Activated CD4-positive, alpha-beta T cell treated with anti-CD3 and anti-CD28 coated beads, Interleukin-2, amount 10 ng/mL, durations not matched to agents 7 days and 5 days (primary cell): ENCODE data around the gene CANT1. TPM values are rescaled to one million over a fixed set of nuclear protein-coding genes. Genes with fewer than 3 reads are reported as not detected.

Experiments
- CTCF ChIA-PET: fragments of 350-600 bp; sonication (Branson Sonifier 250); formaldehyde crosslinking; loops from one replicate; lab custom pipeline; 2021; ENCODE audit warnings: antibody characterized with exemption; lab: Charles Lee
- POLR2A ChIA-PET: fragments of 350-600 bp; sonication (Branson Sonifier 250); formaldehyde crosslinking; loops from one replicate; lab custom pipeline; 2021; ENCODE audit warnings: antibody characterized with exemption; lab: Charles Lee
- DNase-seq: peaks from one replicate; pipeline ENCODE4 v3.0.0-alpha.2; 2020
- H3K27ac Mint-ChIP-seq: one replicate; pipeline ENCODE4 v1.8.0; 2021; ENCODE audit warnings: mild to moderate bottlenecking, moderate library complexity, mixed read lengths
- H3K27me3 Mint-ChIP-seq: one replicate; pipeline ENCODE4 v1.8.0; 2021; ENCODE audit warnings: mixed read lengths
- H3K36me3 Mint-ChIP-seq: one replicate; pipeline ENCODE4 v1.8.0; 2021; ENCODE audit warnings: low read depth, mixed read lengths
- H3K4me1 Mint-ChIP-seq: one replicate; pipeline ENCODE4 v1.8.0; 2021; ENCODE audit warnings: mixed read lengths
- H3K4me3 Mint-ChIP-seq: one replicate; pipeline ENCODE4 v1.8.0; 2021; ENCODE audit warnings: mild to moderate bottlenecking, moderate library complexity, mixed read lengths
- H3K9me3 Mint-ChIP-seq: one replicate; pipeline ENCODE4 v1.8.0; 2021; ENCODE audit warnings: mixed read lengths
- total RNA-seq, 2 experiments: library from RNA; stranded (reverse); gene quantifications; one replicate each; pipeline ENCODE4 v1.2.3, GENCODE V29; 2021

Gene CANT1
- total RNA-seq, 2 experiments from 2014 or later: 68.1 to 71.5 TPM

DNA sequence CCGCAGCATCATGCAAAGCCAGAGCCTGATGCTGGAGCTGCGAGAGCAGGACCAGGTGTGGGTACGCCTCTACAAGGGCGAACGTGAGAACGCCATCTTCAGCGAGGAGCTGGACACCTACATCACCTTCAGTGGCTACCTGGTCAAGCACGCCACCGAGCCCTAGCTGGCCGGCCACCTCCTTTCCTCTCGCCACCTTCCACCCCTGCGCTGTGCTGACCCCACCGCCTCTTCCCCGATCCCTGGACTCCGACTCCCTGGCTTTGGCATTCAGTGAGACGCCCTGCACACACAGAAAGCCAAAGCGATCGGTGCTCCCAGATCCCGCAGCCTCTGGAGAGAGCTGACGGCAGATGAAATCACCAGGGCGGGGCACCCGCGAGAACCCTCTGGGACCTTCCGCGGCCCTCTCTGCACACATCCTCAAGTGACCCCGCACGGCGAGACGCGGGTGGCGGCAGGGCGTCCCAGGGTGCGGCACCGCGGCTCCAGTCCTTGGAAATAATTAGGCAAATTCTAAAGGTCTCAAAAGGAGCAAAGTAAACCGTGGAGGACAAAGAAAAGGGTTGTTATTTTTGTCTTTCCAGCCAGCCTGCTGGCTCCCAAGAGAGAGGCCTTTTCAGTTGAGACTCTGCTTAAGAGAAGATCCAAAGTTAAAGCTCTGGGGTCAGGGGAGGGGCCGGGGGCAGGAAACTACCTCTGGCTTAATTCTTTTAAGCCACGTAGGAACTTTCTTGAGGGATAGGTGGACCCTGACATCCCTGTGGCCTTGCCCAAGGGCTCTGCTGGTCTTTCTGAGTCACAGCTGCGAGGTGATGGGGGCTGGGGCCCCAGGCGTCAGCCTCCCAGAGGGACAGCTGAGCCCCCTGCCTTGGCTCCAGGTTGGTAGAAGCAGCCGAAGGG, 38.6 kb upstream of the CANT1 start:
- POLR2A ChIA-PET: no interaction called here
- no peak for DNase-seq
- Mint-ChIP-seq H3K9me3 (peaks cover 2% of the 10 kb centered on the region), H3K4me3 (no peak overlapping the region), H3K4me1 (no peaks in the 10 kb centered on the region), H3K27me3 (peaks cover 5% of the 10 kb centered on the region), H3K27ac (no peak overlapping the region), H3K36me3 (no peaks in the 10 kb centered on the region)
- CTCF ChIA-PET: no interaction called here

DNA sequence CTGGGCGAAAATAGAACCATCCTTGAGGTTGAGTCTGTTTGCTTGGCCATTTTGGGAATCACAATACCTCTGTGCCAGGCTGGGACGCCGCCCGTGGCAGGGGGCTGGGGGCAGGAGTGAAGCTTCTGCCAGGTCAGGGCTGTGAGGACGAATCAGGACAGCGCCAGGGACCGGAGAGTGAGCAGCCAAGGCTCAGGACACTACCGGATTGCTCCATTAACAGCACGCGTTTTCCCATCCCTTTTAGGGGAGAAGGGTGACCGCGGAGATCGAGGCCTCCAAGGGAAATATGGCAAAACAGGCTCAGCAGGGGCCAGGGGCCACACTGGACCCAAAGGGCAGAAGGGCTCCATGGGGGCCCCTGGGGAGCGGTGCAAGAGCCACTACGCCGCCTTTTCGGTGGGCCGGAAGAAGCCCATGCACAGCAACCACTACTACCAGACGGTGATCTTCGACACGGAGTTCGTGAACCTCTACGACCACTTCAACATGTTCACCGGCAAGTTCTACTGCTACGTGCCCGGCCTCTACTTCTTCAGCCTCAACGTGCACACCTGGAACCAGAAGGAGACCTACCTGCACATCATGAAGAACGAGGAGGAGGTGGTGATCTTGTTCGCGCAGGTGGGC, 37.8 kb upstream of the CANT1 start:
- Mint-ChIP-seq H3K36me3 (no peaks in the 10 kb centered on the region), H3K27me3 (peaks cover 2% of the 10 kb centered on the region), H3K4me3 (no peak overlapping the region), H3K4me1 (no peaks in the 10 kb centered on the region), H3K9me3 (peaks cover 7% of the 10 kb centered on the region), H3K27ac (no peak overlapping the region)
- no peak for DNase-seq
- ChIA-PET CTCF (no interaction called here), POLR2A (no interaction called here)

DNA sequence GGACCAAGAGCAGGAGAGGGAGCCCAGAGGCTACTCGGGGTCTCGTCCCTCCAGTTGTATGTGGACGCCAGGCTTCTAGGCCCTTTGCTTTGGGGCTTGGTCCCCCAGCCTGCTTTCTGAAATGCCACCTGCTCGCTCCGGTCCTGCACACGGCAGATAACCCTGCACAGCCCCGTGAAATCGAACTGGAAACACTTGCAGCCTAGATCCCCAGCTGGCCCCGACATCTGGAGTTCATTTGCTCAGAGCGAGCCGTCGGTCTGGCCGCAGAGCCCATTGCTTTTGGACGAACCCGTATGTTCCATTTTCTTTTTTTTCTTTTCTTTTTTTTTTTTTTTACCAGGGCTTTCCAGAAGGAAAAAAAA, 37.3 kb upstream of the CANT1 start:
- Mint-ChIP-seq H3K9me3 (peaks cover 7% of the 10 kb centered on the region), H3K4me3 (no peak overlapping the region), H3K36me3 (no peaks in the 10 kb centered on the region), H3K27ac (no peak overlapping the region), H3K4me1 (no peaks in the 10 kb centered on the region), H3K27me3 (no peaks in the 10 kb centered on the region)
- ChIA-PET POLR2A (no interaction called here), CTCF (interaction anchor here (1.4 kb wide), 1 partner anchor 36 kb away, joined by 3 read pairs; no protein-coding TSS in a partner anchor)
- no peak for DNase-seq

- ChIA-PET POLR2A (no interaction called here), CTCF (interaction anchor here (1.0 to 2.1 kb wide), 6 partner anchors 10 to 354 kb away, joined by 3 to 8 read pairs (median 4); no protein-coding TSS in a partner anchor)
- no peak overlapping the region for H3K27ac Mint-ChIP-seq
- no peaks in the 10 kb centered on the region for H3K27me3 Mint-ChIP-seq
- H3K4me3 Mint-ChIP-seq: no peak overlapping the region
- peaks cover 7% of the 10 kb centered on the region for H3K9me3 Mint-ChIP-seq
- no peaks in the 10 kb centered on the region for H3K4me1 Mint-ChIP-seq
- no peak for DNase-seq
- no peaks in the 10 kb centered on the region for H3K36me3 Mint-ChIP-seq
Measured at GRCh38 chr17:79046197-79046915, 36.8 kb upstream of the CANT1 start.

DNA sequence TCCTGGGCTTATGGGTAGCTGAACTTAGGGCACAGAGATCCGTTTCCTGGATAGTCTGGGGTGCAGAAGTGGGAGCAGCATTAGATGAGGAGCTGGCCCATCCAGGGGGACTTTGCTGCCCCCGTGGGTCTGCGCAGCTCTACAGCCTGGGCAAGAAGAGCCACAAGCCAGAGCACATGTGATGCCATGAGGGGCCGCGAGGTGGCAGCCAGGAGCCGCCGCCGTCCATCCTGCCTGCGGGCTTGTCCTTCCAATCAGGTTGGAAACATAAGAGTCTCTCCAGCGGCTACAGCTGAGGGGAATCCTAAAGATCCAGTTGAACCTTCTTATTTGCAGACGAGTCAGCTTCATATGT, 36.3 kb upstream of the CANT1 start:
- H3K27me3 Mint-ChIP-seq: no peaks in the 10 kb centered on the region
- no peak overlapping the region for H3K4me3 Mint-ChIP-seq
- no peak overlapping the region for H3K27ac Mint-ChIP-seq
- peak; percentile 65 for DNase-seq
- peaks cover 7% of the 10 kb centered on the region for H3K9me3 Mint-ChIP-seq
- CTCF ChIA-PET: interaction anchor here (0.9 to 2.1 kb wide), 8 partner anchors 11 to 355 kb away, joined by 3 to 8 read pairs (median 4); no protein-coding TSS in a partner anchor
- POLR2A ChIA-PET: no interaction called here
- no peaks in the 10 kb centered on the region for H3K36me3 Mint-ChIP-seq
- H3K4me1 Mint-ChIP-seq: no peaks in the 10 kb centered on the region

DNA sequence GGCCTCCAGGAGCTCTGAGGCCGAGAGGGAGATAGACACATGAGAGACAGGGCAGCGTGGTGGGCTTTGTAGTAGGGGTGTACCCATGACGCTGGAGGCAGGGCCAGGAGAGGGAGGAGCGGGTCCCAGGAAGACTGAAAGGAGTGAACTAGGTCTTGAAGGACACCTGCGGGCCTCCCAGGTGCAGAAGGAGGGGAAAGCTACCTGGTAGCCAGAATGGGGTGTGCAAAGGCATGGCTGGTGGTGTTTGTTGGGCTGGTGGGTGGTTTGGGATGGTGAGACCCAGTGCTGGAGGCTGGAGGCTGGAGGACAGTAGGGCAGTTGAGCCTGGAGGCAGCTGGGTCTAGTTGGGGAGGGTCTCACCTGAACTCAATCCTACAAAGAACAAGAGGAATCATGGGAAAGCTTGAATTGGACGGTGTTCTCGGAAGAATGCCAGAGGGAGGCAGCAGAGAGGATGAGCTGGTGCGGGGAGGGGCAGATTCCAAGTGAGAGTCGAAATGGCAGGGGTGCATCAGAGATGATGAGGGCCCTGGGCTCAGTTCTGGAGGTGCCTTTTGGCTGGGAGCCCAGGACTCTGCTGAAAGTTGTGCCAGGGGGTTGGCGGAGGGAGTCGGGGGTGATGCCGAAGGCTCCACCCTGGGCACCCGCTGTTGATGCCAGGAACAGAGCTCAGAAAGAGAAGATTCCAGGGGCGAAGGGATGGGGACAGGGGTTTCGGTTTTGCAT, 35.6 kb upstream of the CANT1 start:
- Mint-ChIP-seq H3K36me3 (no peaks in the 10 kb centered on the region), H3K4me1 (no peaks in the 10 kb centered on the region), H3K4me3 (no peak overlapping the region), H3K27ac (no peak overlapping the region), H3K27me3 (no peaks in the 10 kb centered on the region), H3K9me3 (peaks cover 7% of the 10 kb centered on the region)
- ChIA-PET POLR2A (no interaction called here), CTCF (interaction anchor here (0.9 to 2.1 kb wide), 7 partner anchors 12 to 355 kb away, joined by 3 to 8 read pairs (median 4); no protein-coding TSS in a partner anchor)
- no peak for DNase-seq

- peaks cover 7% of the 10 kb centered on the region for H3K9me3 Mint-ChIP-seq
- no peaks in the 10 kb centered on the region for H3K27me3 Mint-ChIP-seq
- H3K4me3 Mint-ChIP-seq: no peak overlapping the region
- H3K36me3 Mint-ChIP-seq: no peaks in the 10 kb centered on the region
- ChIA-PET POLR2A (no interaction called here), CTCF (interaction anchor here (2.1 kb wide), 1 partner anchor 41 kb away, joined by 8 read pairs; no protein-coding TSS in a partner anchor)
- no peak overlapping the region for H3K27ac Mint-ChIP-seq
- no peak for DNase-seq
- no peaks in the 10 kb centered on the region for H3K4me1 Mint-ChIP-seq
Measured at GRCh38 chr17:79044462-79044861, 34.9 kb upstream of the CANT1 start.

DNA sequence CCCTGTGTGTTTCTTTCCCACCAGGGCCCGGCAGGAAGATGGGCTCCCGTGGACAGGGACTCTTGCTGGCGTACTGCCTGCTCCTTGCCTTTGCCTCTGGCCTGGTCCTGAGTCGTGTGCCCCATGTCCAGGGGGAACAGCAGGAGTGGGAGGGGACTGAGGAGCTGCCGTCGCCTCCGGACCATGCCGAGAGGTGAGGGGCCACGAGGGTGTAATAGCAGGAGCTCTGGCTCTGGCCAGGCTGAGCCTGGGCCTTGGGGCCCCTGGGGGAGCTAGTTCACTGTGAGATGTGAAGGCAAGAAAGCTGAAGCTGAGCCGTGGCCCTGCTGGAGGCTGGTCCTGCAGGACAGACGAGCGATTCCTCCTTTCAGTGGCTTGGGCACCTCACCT, 34.4 kb upstream of the CANT1 start:
- Mint-ChIP-seq H3K4me1 (no peaks in the 10 kb centered on the region), H3K9me3 (peaks cover 7% of the 10 kb centered on the region), H3K36me3 (no peaks in the 10 kb centered on the region), H3K27me3 (no peaks in the 10 kb centered on the region), H3K27ac (no peak overlapping the region), H3K4me3 (no peak overlapping the region)
- no peak for DNase-seq
- POLR2A ChIA-PET: no interaction called here
- CTCF ChIA-PET: no interaction called here

GRCh38 chr17:79043191-79043930, 33.8 kb upstream of the CANT1 start:
- ChIA-PET CTCF (no interaction called here), POLR2A (no interaction called here)
- Mint-ChIP-seq H3K36me3 (no peaks in the 10 kb centered on the region), H3K9me3 (peaks cover 7% of the 10 kb centered on the region), H3K27me3 (no peaks in the 10 kb centered on the region), H3K4me3 (no peak overlapping the region), H3K4me1 (no peaks in the 10 kb centered on the region), H3K27ac (no peak overlapping the region)
- DNase-seq: no peak

DNA sequence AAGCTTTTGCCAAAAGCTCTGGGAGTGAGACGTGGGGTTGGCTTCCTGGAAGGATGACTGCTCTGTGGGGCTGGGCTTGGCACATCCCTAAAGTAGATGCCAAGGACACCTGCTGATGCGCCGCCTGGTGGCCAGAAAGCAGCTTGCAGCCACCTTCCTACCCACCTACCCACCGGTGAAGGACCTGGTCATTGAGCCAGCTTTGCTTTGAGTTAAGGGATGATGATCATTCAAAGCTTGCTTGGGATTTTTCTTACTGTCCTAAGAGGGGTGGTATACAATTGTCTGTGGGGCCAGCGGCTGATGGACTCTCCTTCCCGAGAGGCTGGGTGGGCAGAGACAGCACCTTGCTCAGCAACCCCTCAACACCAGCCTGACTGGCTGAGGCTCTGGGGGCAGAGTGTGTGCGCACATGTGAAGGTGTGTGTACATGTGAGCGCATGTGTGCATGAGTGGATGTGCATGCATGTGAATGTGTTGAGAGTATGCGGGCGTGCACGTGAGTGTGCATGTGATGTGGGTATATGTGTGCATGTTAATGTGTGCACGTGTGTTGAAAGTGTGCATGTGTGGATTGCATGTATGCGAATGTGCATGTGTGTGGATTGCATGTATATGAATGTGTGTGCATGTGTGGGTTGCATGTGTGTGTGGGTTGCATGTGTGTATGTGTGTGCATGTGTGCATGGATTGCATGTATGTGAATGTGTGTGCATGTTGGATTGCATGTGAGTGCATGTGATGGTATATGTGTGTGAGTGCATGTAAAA, 33.0 kb upstream of the CANT1 start:
- ChIA-PET POLR2A (no interaction called here), CTCF (interaction anchor here (0.9 to 1.1 kb wide), 2 partner anchors 11 to 13 kb away, joined by 4 to 5 read pairs; no protein-coding TSS in a partner anchor)
- H3K36me3 Mint-ChIP-seq: no peaks in the 10 kb centered on the region
- no peak overlapping the region for H3K27ac Mint-ChIP-seq
- no peaks in the 10 kb centered on the region for H3K27me3 Mint-ChIP-seq
- peak; percentile 45 for DNase-seq
- no peak overlapping the region for H3K4me3 Mint-ChIP-seq
- no peaks in the 10 kb centered on the region for H3K4me1 Mint-ChIP-seq
- peaks cover 7% of the 10 kb centered on the region for H3K9me3 Mint-ChIP-seq

- CTCF ChIA-PET: interaction anchor here (0.9 to 1.1 kb wide), 2 partner anchors 12 kb away, joined by 4 to 5 read pairs; no protein-coding TSS in a partner anchor
- POLR2A ChIA-PET: no interaction called here
Measured at GRCh38 chr17:79041723-79042420, 32.3 kb upstream of the CANT1 start.

More at GRCh38 chr17:79041723-79042420, 32.3 kb upstream of the CANT1 start:
- Mint-ChIP-seq H3K27me3 (no peaks in the 10 kb centered on the region), H3K4me1 (no peaks in the 10 kb centered on the region), H3K36me3 (no peaks in the 10 kb centered on the region), H3K27ac (no peak overlapping the region), H3K9me3 (peaks cover 7% of the 10 kb centered on the region), H3K4me3 (no peak overlapping the region)
- DNase-seq: no peak
